GM12891 (cell line): ENCODE data around the gene VAPB.

Source experiments
- PAX5 ChIP-seq: IDR thresholded peaks from 2 replicates; pipeline ENCODE4 v1.6.1; 2011; ENCODE audit warnings: low read length, moderate library complexity, mild to moderate bottlenecking; ENCODE audit not compliant: insufficient read depth, severe bottlenecking
- POLR2A ChIP-seq: IDR thresholded peaks from 2 replicates; pipeline ENCODE4 v1.6.1; 2011; ENCODE audit warnings: low read depth, low read length, control low read depth
- POLR2AphosphoS5 ChIP-seq: IDR thresholded peaks from 2 replicates; pipeline ENCODE4 v1.6.1; 2011; ENCODE audit warnings: low read depth, low read length, control low read depth
- POU2F2 ChIP-seq: IDR thresholded peaks from 2 replicates; pipeline ENCODE4 v1.6.1; 2011; ENCODE audit warnings: low read depth, mild to moderate bottlenecking, control low read depth, low read length, moderate library complexity
- SPI1 ChIP-seq: IDR thresholded peaks from 2 replicates; pipeline ENCODE4 v1.6.1; 2011; ENCODE audit warnings: low read depth, low read length, control low read depth
- TAF1 ChIP-seq: IDR thresholded peaks from 2 replicates; pipeline ENCODE4 v1.6.1; 2011; ENCODE audit warnings: low read depth, low read length, control low read depth

DNA sequence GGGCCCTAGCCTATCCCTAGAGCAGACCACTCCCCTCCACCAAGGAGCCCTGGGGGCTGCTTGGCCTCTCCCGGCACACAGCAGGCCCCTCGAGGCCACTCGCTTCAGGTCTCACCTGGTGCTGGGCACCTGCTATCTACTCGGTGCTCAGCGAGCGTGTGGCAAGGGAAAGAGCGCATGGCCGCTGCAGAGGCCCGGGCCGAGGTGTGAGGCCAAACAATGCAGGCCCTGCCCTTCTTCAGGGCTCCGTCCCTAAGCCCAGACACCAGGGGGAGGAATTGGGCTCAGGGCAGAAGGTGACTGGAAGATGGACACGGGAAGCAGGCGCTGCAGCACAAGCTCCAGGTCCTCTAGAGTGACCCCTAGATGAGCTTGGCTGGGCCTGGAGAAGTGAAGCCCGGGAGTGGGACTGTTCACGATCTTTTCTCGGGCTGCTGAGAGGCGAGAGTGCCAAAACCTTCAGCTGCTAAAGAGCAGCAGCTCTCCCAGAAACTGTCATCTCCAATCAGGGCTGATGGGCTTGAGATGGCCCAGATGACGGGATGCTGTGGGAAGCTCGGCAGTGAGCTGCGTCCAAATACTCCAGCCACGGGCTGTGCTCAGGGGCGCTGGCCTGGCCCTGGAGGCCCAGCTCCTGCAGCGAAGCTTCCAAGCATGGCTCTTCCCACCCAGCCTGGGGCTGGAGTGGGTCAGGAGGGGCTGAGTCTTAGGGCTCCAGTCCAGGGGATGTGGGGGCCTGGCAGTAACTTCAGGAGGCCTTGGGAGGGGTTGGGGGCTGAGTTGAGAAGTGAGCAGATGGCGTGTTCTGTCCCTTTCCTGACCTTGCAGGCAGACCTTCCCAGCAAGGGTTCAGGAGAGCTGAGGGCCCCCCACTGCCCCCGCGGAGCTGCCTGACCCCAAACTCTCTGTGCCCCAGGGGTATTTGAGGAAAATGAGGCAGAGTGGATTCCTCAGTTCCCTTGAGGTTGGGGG, 82.5 kb downstream of the VAPB start:
- TF ChIP-seq POLR2AphosphoS5 (no peak), POLR2A (no peak), TAF1 (no peak), SPI1 (no peak), PAX5 (no peak), POU2F2 (no peak)
